Nucleus accumbens (tissue), 56 donors: ENCODE measurements around the gene ATRAID.
A peak's percentile ranks its signal among the peaks of the same experiment; 100 is the strongest.
"Not testable (repeated sequence)": the region's sequence is repeated elsewhere in the genome, so short reads cannot be mapped to it uniquely, and the experiment has no call there.

Experiments used
- DNase-seq, 56 donors: peaks; one replicate each; lab custom pipeline; 2025; lab: John Stamatoyannopoulos, UW

The ATRAID gene

GRCh38 chr2:27191070-27191829 lies 20.6 kb upstream of the ATRAID start:
- peak in 17 of 56 donors; percentile 1 to 58 (median 7) for DNase-seq

- no peak for DNase-seq
Observed at GRCh38 chr2:27194538-27195354, 17.1 kb upstream of the ATRAID start.

DNA sequence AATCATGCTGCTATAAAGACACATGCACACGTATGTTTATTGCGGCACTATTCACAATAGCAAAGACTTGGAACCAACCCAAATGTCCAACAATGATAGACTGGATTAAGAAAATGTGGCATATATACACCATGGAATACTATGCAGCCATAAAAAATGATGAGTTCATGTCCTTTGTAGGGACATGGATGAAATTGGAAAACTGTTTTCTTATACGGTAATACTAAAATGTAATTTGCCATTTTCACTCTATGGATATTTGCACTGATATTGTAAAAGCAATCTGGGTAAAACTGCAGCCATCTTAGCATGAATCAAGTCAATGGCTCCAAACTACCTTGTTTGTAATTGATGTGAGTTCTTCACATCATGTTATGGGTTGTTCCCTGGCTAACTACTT lies 16.0 kb upstream of the ATRAID start:
- DNase-seq = not testable (repeated sequence)

GRCh38 chr2:27198068-27198467 lies 13.8 kb upstream of the ATRAID start:
- not testable (repeated sequence) for DNase-seq

- DNase-seq = no peak
Observed at GRCh38 chr2:27198627-27199026, 13.2 kb upstream of the ATRAID start.

- no peak for DNase-seq
Observed at GRCh38 chr2:27199241-27199640, 12.6 kb upstream of the ATRAID start.

- no peak for DNase-seq
Observed at GRCh38 chr2:27201675-27202074, 10.2 kb upstream of the ATRAID start.

DNA sequence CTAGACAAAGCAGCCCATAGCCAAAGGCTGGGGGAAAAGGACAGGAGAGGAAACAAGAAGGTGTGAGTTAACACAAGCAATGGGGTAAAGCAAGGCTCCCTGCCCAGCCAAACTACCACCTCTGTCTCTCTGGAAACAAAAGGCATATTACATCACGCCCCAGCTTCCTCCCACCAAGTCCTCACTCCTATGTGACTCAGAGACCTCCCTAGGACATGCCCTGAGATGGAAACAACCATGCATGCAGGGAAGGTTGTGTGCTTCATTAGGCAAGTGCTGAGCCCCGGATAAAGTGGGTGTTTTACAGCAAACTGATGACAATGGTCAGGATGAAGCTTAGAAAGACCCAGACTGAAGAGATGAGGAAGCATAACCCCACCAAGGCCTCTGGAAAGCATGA lies 9.0 kb upstream of the ATRAID start:
- peak in 7 of 56 donors; percentile 2 to 21 (median 8) for DNase-seq

GRCh38 chr2:27203741-27204140 lies 8.1 kb upstream of the ATRAID start:
- no peak for DNase-seq

GRCh38 chr2:27204566-27204965 lies 7.3 kb upstream of the ATRAID start:
- DNase-seq = no peak

GRCh38 chr2:27205206-27205605 lies 6.6 kb upstream of the ATRAID start:
- no peak for DNase-seq

GRCh38 chr2:27206346-27206745 lies 5.5 kb upstream of the ATRAID start:
- no peak for DNase-seq

GRCh38 chr2:27208486-27209050 lies 3.3 kb upstream of the ATRAID start:
- no peak for DNase-seq

- DNase-seq = no peak
Observed at GRCh38 chr2:27209621-27210401, 2.0 kb upstream of the ATRAID start.

- DNase-seq = peak in 3 of 56 donors; percentile 54 to 62 (median 58)
Observed at GRCh38 chr2:27211241-27211942, 449 bp upstream of the ATRAID start.

DNA sequence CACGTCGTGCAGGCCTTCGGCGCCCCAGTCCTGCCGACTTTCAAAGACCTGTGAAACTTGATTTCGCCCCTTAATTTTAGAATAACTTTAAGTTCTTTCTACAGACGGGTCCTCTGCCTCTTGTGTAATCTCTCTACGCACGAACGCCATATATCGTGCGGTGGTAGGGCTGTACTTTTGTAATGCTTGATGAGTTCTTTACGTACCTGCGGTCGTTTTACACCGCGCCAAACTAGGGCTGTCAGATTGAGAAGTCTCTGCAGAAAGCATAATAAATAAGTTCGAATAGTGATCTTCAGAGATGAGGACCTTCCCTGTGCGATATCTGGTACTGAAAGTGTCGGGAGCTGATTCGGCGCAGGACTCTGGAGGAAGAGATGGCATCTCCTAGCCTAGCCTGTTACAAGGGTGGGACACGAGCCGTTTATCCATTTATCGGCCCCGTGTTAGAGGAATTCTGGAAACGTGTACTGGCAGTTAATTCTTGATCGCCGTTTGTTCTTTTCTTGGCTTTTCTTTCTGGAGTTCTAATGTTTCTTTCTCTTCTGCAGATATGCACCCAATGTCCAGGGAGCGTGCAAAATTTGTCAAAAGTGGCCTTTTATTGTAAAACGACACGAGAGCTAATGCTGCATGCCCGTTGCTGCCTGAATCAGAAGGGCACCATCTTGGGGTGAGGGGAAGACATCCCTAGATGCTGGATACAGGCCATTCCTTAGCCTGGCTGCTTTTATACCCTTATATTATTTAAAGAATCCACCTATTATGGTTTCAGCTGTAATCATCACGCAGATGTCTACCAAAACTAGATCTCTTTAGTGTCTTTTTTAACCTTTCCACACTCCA lies 1.0 kb downstream of the ATRAID start:
- DNase-seq = peak in 4 of 56 donors; percentile 21 to 59 (median 30)

DNA sequence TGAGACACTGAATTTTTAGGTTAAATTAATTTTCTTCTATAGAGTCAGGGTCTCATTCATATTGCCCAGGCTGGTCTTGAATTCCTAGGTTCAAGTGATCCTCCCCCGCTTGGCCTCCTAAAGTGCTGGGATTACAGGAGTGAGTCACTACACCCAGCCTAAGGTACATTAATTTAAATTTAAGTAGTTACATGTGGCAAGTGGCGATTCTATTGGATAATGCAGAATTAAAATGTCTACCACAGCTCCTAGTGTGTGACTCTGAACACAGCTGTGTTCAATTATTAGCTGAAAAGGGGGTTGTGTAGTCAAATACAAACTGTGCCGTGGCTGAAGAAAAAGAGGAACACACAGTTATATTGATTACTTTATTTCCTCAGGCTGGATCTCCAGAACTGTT lies 3.1 kb downstream of the ATRAID start:
- no peak for DNase-seq

DNA sequence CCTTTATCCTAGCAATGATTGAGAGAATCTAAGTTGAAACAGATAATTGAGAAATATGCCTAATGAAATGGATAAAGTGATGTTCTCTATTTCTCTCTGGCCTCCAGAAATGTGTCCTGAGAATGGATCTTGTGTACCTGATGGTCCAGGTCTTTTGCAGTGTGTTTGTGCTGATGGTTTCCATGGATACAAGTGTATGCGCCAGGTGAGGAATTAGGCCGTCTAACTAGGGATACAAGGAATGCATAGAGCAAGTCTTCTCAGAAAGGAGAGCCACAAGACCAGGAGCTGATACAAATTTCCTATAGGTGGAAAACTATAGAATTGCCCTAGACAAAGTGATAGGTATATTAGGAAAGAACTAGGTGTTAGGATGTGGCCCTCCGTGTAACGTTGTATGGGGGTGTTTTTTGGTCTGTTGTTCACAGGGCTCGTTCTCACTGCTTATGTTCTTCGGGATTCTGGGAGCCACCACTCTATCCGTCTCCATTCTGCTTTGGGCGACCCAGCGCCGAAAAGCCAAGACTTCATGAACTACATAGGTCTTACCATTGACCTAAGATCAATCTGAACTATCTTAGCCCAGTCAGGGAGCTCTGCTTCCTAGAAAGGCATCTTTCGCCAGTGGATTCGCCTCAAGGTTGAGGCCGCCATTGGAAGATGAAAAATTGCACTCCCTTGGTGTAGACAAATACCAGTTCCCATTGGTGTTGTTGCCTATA lies 4.7 kb downstream of the ATRAID start:
- no peak for DNase-seq
